ENCODE data around the gene GREB1L. TPM values are rescaled to one million over a fixed set of nuclear protein-coding genes. Genes with fewer than 3 reads are reported as not detected.

Gene GREB1L
- total RNA-seq, 5 donors from 2014 or later (not counting 1 experiment from before 2014, with no cell fraction given), result 0.09 TPM; not detected in 4

- Mint-ChIP-seq H3K36me3 (no peaks in the 10 kb centered on the region), H3K4me1 (no peaks in the 10 kb centered on the region), H3K9me3 (no peaks in the 10 kb centered on the region), H3K27me3 (peaks cover 29 to 30% of the 10 kb centered on the region in 2 donors), H3K27ac (no peak overlapping the region), H3K4me3 (no peak overlapping the region)
- H3K9me3 ChIP-seq, result no peaks in the 10 kb centered on the region
- DNase-seq (no peak), ATAC-seq (replicated peaks in 1 of 4) (no peak)
- no peak overlapping the region for H3K4me3 ChIP-seq (ENCODE audit: control insufficient read depth in 1 of 2, extremely low read depth in 1 of 2, low read length in 1 of 2)
- peaks cover 0 to 7% of the 10 kb centered on the region in 2 experiments for H3K27me3 ChIP-seq (replicated peaks in 1 of 2; ENCODE audit: control insufficient read depth in 2 of 2, extremely low read depth in 1 of 2, insufficient read depth in 2 of 2, low read length in 1 of 2)
- H3K27ac ChIP-seq (ENCODE audit: low read length), result no peak overlapping the region
- ChIA-PET POLR2A (no interaction called here), CTCF (no interaction called here)
- 54% methylated on average over 2 of the region's 4 CpGs for WGBS (ENCODE audit: insufficient coverage)
- H3K4me1 ChIP-seq (ENCODE audit: control insufficient read depth in 1 of 2, extremely low read depth in 1 of 2, insufficient read depth in 2 of 2, low read length in 2 of 2), result no peaks in the 10 kb centered on the region
- H3K36me3 ChIP-seq (ENCODE audit: control insufficient read depth in 2 of 2, extremely low read depth in 1 of 2, insufficient read depth in 1 of 2, low read length in 1 of 2), result no peaks in the 10 kb centered on the region
These were observed 197.4 kb downstream of the GREB1L start for GRCh38 chr18:21439431-21439846.

DNA sequence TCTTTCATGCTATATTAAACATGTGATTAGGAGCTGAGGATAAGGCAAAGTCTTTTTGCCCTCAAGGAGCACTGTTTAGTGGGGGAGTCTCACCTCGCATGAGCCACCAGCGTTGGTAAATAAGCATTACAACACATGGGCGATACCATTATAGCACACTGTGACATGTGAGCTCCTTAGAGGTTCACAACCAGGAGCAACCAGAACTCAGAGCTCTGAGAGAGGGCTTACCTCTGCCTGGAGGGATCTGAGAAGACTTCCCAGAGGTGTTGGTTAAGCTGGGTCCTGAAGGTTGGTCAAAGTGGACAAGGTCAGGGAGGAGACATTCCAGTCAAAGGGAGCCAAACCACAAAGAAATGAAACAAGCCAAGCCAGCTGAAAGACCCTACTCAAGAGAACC, 199.6 kb downstream of the GREB1L start:
- Histone ChIP-seq H3K9me3 (no peaks in the 10 kb centered on the region), H3K36me3 (ENCODE audit: control insufficient read depth in 2 of 2, extremely low read depth in 1 of 2, insufficient read depth in 1 of 2, low read length in 1 of 2) (no peaks in the 10 kb centered on the region), H3K4me1 (ENCODE audit: control insufficient read depth in 1 of 2, extremely low read depth in 1 of 2, insufficient read depth in 2 of 2, low read length in 2 of 2) (no peaks in the 10 kb centered on the region), H3K27ac (ENCODE audit: low read length) (no peak overlapping the region), H3K4me3 (ENCODE audit: control insufficient read depth in 1 of 2, extremely low read depth in 1 of 2, low read length in 1 of 2) (no peak overlapping the region), H3K27me3 (replicated peaks in 1 of 2; ENCODE audit: control insufficient read depth in 2 of 2, extremely low read depth in 1 of 2, insufficient read depth in 2 of 2, low read length in 1 of 2) (peaks cover 0 to 1% of the 10 kb centered on the region in 2 experiments)
- DNase-seq (no peak), ATAC-seq (replicated peaks in 1 of 4) (no peak)
- Mint-ChIP-seq H3K9me3 (no peaks in the 10 kb centered on the region), H3K4me1 (no peaks in the 10 kb centered on the region), H3K36me3 (no peaks in the 10 kb centered on the region), H3K4me3 (no peak overlapping the region), H3K27me3 (peaks cover 15 to 19% of the 10 kb centered on the region in 2 donors), H3K27ac (no peak overlapping the region)
- POLR2A ChIA-PET, result no interaction called here
- WGBS (ENCODE audit: insufficient coverage), result 100% methylated on average over 1 of the region's 3 CpGs
- CTCF ChIA-PET, result interaction anchor here in 1 of 2 donors (0.6 kb wide), 1 partner anchor 255 kb away, joined by 5 read pairs; no protein-coding TSS in a partner anchor

- no peaks in the 10 kb centered on the region for H3K36me3 ChIP-seq (ENCODE audit: control insufficient read depth in 2 of 2, extremely low read depth in 1 of 2, insufficient read depth in 1 of 2, low read length in 1 of 2)
- WGBS (ENCODE audit: insufficient coverage), result 67% methylated on average over 4 of the region's 9 CpGs
- ChIA-PET POLR2A (no interaction called here), CTCF (no interaction called here)
- no peak for DNase-seq
- Mint-ChIP-seq H3K27ac (no peak overlapping the region), H3K36me3 (no peaks in the 10 kb centered on the region), H3K4me1 (no peaks in the 10 kb centered on the region), H3K4me3 (no peak overlapping the region), H3K27me3 (peaks cover 14 to 19% of the 10 kb centered on the region in 2 donors), H3K9me3 (no peaks in the 10 kb centered on the region)
- no peaks in the 10 kb centered on the region for H3K27me3 ChIP-seq (replicated peaks in 1 of 2; ENCODE audit: control insufficient read depth in 2 of 2, extremely low read depth in 1 of 2, insufficient read depth in 2 of 2, low read length in 1 of 2)
- H3K4me3 ChIP-seq (ENCODE audit: control insufficient read depth in 1 of 2, extremely low read depth in 1 of 2, low read length in 1 of 2), result no peak overlapping the region
- no peak overlapping the region for H3K27ac ChIP-seq (ENCODE audit: low read length)
- no peaks in the 10 kb centered on the region for H3K9me3 ChIP-seq
- H3K4me1 ChIP-seq (ENCODE audit: control insufficient read depth in 1 of 2, extremely low read depth in 1 of 2, insufficient read depth in 2 of 2, low read length in 2 of 2), result no peaks in the 10 kb centered on the region
- ATAC-seq (replicated peaks in 1 of 4), result no peak
These were observed 201.9 kb downstream of the GREB1L start for GRCh38 chr18:21443776-21444464.

GRCh38 chr18:21444465-21445212, 202.6 kb downstream of the GREB1L start:
- H3K4me3 ChIP-seq (ENCODE audit: control insufficient read depth in 1 of 2, extremely low read depth in 1 of 2, low read length in 1 of 2), result no peak overlapping the region
- no peaks in the 10 kb centered on the region for H3K27me3 ChIP-seq (replicated peaks in 1 of 2; ENCODE audit: control insufficient read depth in 2 of 2, extremely low read depth in 1 of 2, insufficient read depth in 2 of 2, low read length in 1 of 2)
- H3K27me3 Mint-ChIP-seq, result peaks cover 12 to 14% of the 10 kb centered on the region in 2 donors
- no CpG with 5 or more reads among the region's 6 CpGs for WGBS (ENCODE audit: insufficient coverage)
- ATAC-seq (replicated peaks in 1 of 4), result no peak
- H3K4me3 Mint-ChIP-seq, result no peak overlapping the region
- DNase-seq, result peak in 1 of 35 experiments; percentile 7
- no peak overlapping the region for H3K27ac ChIP-seq (ENCODE audit: low read length)
- no peak overlapping the region for H3K27ac Mint-ChIP-seq
- POLR2A ChIA-PET, result no interaction called here
- CTCF ChIA-PET, result no interaction called here
- no peaks in the 10 kb centered on the region for H3K9me3 Mint-ChIP-seq
- no peaks in the 10 kb centered on the region for H3K36me3 ChIP-seq (ENCODE audit: control insufficient read depth in 2 of 2, extremely low read depth in 1 of 2, insufficient read depth in 1 of 2, low read length in 1 of 2)
- H3K4me1 ChIP-seq (ENCODE audit: control insufficient read depth in 1 of 2, extremely low read depth in 1 of 2, insufficient read depth in 2 of 2, low read length in 2 of 2), result no peaks in the 10 kb centered on the region
- no peaks in the 10 kb centered on the region for H3K36me3 Mint-ChIP-seq
- H3K4me1 Mint-ChIP-seq, result no peaks in the 10 kb centered on the region
- no peaks in the 10 kb centered on the region for H3K9me3 ChIP-seq

GRCh38 chr18:21448299-21448698, 206.3 kb downstream of the GREB1L start:
- Mint-ChIP-seq H3K27me3 (peaks cover 20 to 21% of the 10 kb centered on the region in 2 donors), H3K9me3 (no peaks in the 10 kb centered on the region), H3K36me3 (no peaks in the 10 kb centered on the region), H3K4me1 (no peaks in the 10 kb centered on the region), H3K27ac (no peak overlapping the region), H3K4me3 (no peak overlapping the region)
- Histone ChIP-seq H3K27ac (ENCODE audit: low read length) (no peak overlapping the region), H3K4me3 (ENCODE audit: control insufficient read depth in 1 of 2, extremely low read depth in 1 of 2, low read length in 1 of 2) (no peak overlapping the region), H3K9me3 (no peaks in the 10 kb centered on the region), H3K36me3 (ENCODE audit: control insufficient read depth in 2 of 2, extremely low read depth in 1 of 2, insufficient read depth in 1 of 2, low read length in 1 of 2) (no peaks in the 10 kb centered on the region), H3K27me3 (replicated peaks in 1 of 2; ENCODE audit: control insufficient read depth in 2 of 2, extremely low read depth in 1 of 2, insufficient read depth in 2 of 2, low read length in 1 of 2) (no peaks in the 10 kb centered on the region), H3K4me1 (ENCODE audit: control insufficient read depth in 1 of 2, extremely low read depth in 1 of 2, insufficient read depth in 2 of 2, low read length in 2 of 2) (no peaks in the 10 kb centered on the region)
- ATAC-seq (replicated peaks in 1 of 4) (no peak), DNase-seq (no peak)
- POLR2A ChIA-PET, result no interaction called here
- CTCF ChIA-PET, result no interaction called here

DNA sequence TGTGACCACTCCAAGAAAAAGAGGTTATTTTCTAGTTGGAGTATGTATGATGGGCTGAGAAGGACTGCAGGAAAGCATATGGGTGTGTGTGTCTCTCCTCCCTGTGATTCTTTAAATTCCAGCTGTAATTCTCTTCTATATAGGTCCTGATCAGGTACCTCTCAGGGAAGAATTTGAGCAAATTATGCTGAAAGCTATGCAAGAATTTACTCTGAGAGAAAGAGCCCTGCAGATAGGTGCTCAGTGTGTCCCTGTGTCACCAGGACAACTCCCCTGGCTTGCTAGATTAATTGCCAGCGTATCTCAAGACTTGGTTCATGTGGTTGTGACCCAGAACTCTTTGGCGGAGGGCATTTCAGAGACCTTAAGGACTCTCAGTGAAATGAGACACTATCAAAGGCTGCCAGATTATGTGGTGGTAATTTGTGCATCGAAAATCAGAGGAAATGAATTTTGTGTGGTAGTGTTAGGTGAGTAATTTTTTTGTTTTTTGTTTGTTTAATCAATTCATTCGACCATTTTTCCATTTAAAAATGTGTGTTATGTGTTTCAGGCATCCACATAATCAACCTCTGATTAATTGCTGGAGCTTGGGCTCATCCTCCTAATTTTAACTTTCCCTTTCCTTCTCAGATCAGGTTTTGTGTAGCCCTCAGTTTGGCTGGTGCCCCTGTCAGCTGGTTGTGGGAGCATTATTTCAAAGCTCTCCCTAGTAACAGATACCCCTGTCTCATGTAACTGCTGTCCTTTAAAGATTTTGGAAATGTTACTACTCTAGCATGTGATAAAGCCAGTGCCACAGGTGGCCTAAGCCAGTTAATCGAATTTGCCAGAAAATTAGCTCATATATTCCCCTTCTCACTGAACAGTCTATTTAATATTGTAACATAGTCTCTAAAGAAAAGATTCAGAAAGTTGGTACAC, 207.6 kb downstream of the GREB1L start:
- H3K27me3 Mint-ChIP-seq, result peaks cover 14 to 17% of the 10 kb centered on the region in 2 donors
- H3K9me3 ChIP-seq, result no peaks in the 10 kb centered on the region
- ChIA-PET CTCF (no interaction called here), POLR2A (interaction anchor here in 1 of 2 donors (0.6 kb wide), 1 partner anchor 1294 kb away, joined by 11 read pairs; no protein-coding TSS in a partner anchor)
- no peak overlapping the region for H3K27ac ChIP-seq (ENCODE audit: low read length)
- no CpG with 5 or more reads among the region's 5 CpGs for WGBS (ENCODE audit: insufficient coverage)
- no peak for ATAC-seq (replicated peaks in 1 of 4)
- no peaks in the 10 kb centered on the region for H3K4me1 Mint-ChIP-seq
- H3K27me3 ChIP-seq (replicated peaks in 1 of 2; ENCODE audit: control insufficient read depth in 2 of 2, extremely low read depth in 1 of 2, insufficient read depth in 2 of 2, low read length in 1 of 2), result peaks cover 0 to 6% of the 10 kb centered on the region in 2 experiments
- H3K36me3 Mint-ChIP-seq, result no peaks in the 10 kb centered on the region
- DNase-seq, result no peak
- H3K4me1 ChIP-seq (ENCODE audit: control insufficient read depth in 1 of 2, extremely low read depth in 1 of 2, insufficient read depth in 2 of 2, low read length in 2 of 2), result no peaks in the 10 kb centered on the region
- H3K27ac Mint-ChIP-seq, result no peak overlapping the region
- H3K4me3 ChIP-seq (ENCODE audit: control insufficient read depth in 1 of 2, extremely low read depth in 1 of 2, low read length in 1 of 2), result no peak overlapping the region
- H3K4me3 Mint-ChIP-seq, result no peak overlapping the region
- H3K36me3 ChIP-seq (ENCODE audit: control insufficient read depth in 2 of 2, extremely low read depth in 1 of 2, insufficient read depth in 1 of 2, low read length in 1 of 2), result no peaks in the 10 kb centered on the region
- H3K9me3 Mint-ChIP-seq, result no peaks in the 10 kb centered on the region

Measured in T-cell (primary cell).